Inflammatory macrophage (primary cell): ENCODE measurements around the gene BCL2L1.
"Not testable (repeated sequence)": the region's sequence is repeated elsewhere in the genome, so short reads cannot be mapped to it uniquely, and the experiment has no call there.

ENCODE experiments used
- DNase-seq, 2 donors: peaks; one replicate each; pipeline ENCODE4 v3.0.0-alpha.2; 2020 to 2022
- total RNA-seq, 18 experiments: gene quantifications; one replicate each; lab custom pipeline; 2026; ENCODE audit warnings: mixed read lengths in 6 of 18, inconsistent platforms in 2 of 18; lab: John Stamatoyannopoulos, UW

BCL2L1 gene
- total RNA-seq, result 68.5 to 336 (median 135) reads per million in 18 experiments

- DNase-seq, result peak; percentile 91 to 94
Observed at GRCh38 chr20:31722257-31723068, at the start of gene BCL2L1. BCL2L1 (minus strand) TSS chr20:31722868; CDS start chr20:31722218, 650 bp downstream.

GRCh38 chr20:31770243-31770642 is 47.6 kb upstream of the BCL2L1 start:
- no peak for DNase-seq

GRCh38 chr20:31769681-31770080 is 47.0 kb upstream of the BCL2L1 start:
- no peak for DNase-seq

GRCh38 chr20:31767805-31768204 is 45.1 kb upstream of the BCL2L1 start:
- DNase-seq, result no peak

DNA sequence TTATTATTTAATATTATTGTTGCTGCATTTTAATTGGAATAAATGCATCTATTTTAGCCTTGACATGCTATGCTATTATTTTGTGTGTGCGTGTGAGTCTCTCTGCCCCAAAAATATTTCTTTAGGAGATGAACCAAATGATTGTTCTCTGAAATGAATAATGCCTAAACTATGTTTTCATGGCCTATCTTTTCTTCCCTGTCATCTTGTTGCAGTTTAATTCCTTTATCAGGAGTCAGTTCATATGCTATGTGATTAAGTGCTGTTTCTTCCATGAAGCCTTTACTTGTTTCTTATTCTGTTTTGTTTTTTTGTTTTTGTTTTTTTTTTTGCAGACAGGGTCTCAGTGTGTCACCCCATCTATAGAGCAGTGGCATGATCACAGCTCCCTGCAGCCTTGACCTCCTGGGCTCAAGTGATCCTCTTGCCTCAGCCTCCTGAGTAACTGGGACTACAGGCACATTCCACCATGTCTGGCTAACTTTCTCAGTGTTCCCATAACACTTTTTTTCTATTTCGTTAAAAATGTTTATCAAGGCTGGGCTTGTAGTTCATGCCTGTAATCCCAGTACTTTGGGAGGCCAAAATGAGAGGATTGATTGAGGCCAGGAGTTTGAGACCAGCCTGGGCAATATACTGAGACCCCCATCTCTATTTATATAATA is 42.1 kb upstream of the BCL2L1 start:
- DNase-seq, result no peak

GRCh38 chr20:31760519-31761240 is 38.0 kb upstream of the BCL2L1 start:
- DNase-seq, result no peak

DNA sequence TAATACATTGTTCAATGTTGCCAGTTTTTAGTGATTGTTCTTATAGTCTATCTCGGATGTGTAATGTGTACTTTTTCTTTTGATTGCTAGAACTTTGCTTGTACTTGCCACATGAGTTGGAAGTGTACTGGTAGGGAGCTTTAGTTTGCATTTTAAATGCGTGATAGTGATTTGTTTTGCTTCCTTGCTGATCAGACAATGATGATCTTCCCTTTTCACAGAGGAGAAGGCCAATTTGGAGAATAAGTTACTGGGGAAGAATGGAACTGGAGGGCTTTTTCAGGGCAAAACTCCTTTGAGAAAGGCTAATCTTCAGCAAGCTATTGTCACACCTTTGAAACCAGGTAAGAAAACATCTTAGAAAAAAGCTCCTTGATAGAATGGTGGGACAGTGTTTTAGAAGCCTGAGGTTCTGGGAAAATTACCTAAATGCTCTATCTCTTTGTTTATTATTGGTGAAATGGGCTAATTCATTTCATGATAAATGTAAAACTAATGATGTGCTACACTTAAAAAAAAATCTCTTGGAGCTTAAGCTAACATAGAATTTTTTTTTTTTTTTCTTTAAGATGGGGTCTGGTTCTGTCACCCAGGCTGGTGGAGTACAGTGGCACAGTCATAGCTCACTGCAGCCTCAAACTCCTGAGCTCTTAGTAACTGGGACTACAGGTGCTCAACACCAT is 37.3 kb upstream of the BCL2L1 start:
- DNase-seq, result no peak

DNA sequence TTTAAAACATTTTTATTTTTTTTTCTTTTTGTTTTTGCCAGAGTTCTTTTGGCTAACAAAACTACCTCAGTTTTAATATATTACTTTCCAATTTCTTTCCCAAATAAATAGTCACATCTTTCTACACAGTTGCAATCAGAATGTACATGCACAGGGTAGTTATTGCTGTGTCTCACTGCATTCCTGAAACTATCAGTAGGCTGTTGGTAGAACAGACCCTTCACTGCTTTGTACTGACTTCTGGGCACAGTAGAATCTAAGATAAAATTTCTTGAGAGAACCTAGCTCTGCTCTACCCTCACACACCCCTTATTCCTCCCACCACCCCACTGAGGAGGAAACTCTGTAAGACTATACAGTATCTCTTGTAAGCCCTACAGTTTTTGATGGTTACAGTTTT is 36.3 kb upstream of the BCL2L1 start:
- DNase-seq, result no peak

DNA sequence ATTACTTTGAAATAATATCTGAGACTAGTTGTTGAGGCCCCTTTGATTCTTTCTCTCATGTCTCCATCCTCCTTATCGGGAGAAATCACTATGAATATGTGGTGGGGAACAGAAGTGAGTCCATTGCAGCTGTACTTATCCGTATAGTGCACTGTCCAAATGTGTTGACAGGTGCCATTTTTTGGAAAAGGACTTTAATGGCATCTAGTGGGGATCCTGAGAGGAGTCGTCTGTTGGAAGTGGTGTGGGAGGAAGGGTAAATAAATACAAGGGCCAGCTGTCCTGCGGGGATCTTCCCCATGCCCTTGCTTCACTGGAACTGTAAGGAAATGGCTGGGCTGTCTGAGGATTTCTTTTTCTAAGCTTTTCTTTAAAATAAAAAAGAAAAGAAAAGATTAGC is 35.9 kb upstream of the BCL2L1 start:
- DNase-seq, result no peak

- no peak for DNase-seq
Observed at GRCh38 chr20:31757254-31757653, 34.6 kb upstream of the BCL2L1 start.

DNA sequence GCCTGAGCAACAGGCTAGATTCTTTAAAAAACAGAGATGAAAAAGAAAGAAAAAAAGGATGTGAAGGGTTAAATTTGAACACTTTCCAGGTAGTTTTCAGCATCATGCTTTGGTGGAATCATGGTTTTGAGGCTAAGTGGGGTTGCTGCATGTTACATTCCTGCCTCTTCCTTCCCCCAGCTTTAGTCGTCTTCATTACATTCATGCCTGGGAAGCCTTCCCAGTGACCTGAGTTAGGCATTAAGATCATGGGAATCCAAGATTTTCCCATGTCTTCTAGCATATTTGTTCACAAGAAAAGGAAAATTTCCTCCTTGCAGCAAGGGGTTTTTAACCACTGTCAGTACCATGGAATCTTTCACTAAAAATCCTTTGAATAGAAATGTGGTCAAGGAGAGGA is 28.5 kb upstream of the BCL2L1 start:
- DNase-seq, result no peak

DNA sequence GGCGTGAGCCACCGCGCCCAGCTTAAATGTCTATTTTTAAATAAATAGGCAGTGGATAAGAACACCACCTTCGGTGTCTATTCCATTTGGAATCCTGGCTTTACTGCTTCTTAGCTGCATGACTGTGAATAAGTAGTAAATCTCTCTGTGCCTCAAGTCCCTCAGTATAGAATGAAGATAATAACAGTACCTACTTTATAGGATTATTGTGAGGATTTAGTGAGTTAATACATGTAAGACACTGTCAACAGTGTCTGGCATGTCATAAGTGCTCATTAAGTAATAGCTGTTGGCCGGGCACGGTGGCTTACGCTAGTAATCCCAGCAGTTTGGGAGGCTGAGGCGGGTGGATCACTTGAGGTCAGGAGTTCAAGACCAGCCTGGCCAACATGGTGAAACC is 26.6 kb upstream of the BCL2L1 start:
- DNase-seq, result no peak

GRCh38 chr20:31747640-31748039 is 25.0 kb upstream of the BCL2L1 start:
- DNase-seq, result no peak

DNA sequence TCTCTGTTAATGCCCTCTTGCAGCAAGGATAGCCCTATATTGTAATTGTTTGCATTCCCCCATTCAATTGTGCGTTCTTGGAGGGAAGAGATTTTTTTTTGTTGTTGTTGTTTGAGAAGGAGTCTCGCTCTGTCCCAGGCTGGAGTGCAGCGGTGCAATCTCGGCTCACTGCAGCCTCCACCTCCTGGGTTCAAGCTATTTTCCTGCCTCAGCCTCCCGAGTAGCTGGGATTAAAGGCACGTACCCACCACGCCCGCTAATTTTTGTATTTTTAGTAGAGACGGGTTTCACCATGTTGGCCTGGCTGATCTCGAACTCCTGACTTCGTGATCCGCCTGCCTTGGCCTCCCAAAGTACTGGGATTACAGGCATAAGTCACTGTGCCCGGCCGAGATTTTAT is 24.4 kb upstream of the BCL2L1 start:
- not testable (repeated sequence) for DNase-seq

GRCh38 chr20:31746068-31746878 is 23.6 kb upstream of the BCL2L1 start:
- no peak for DNase-seq

DNA sequence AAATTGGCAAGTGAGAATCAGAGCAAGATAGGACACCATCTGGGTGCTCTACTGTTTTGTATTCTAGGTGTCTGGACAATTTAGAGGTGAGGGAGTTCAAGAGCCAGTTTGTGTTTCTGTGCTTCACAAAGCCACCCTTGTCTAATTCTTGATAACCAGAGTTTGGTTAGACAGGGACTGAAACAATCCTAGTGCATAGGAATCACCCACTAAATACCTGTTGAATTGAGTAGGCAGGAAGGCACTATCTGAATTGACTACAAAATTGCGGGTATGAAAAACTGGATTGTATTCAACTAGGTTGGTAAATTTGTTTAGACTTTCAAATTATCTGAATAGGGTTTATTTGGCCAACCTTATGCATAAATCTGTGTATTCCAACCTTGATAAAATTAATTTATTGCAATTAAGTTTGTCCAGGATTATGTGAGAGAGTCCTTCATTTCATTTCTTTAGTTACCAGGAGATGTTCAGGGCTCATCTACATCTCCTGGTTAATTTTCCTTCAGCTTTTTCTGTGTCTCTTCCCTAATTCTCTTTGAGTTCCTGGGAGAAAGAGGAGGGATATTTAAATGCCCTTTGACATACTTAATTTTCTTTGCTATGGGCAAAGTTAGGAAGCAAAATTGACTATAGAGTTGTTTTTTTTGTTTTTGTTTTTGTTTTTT is 18.1 kb upstream of the BCL2L1 start:
- DNase-seq, result no peak

- no peak for DNase-seq
Observed at GRCh38 chr20:31740208-31740607, 17.5 kb upstream of the BCL2L1 start.

- no peak for DNase-seq
Observed at GRCh38 chr20:31739550-31739977, 16.9 kb upstream of the BCL2L1 start.

DNA sequence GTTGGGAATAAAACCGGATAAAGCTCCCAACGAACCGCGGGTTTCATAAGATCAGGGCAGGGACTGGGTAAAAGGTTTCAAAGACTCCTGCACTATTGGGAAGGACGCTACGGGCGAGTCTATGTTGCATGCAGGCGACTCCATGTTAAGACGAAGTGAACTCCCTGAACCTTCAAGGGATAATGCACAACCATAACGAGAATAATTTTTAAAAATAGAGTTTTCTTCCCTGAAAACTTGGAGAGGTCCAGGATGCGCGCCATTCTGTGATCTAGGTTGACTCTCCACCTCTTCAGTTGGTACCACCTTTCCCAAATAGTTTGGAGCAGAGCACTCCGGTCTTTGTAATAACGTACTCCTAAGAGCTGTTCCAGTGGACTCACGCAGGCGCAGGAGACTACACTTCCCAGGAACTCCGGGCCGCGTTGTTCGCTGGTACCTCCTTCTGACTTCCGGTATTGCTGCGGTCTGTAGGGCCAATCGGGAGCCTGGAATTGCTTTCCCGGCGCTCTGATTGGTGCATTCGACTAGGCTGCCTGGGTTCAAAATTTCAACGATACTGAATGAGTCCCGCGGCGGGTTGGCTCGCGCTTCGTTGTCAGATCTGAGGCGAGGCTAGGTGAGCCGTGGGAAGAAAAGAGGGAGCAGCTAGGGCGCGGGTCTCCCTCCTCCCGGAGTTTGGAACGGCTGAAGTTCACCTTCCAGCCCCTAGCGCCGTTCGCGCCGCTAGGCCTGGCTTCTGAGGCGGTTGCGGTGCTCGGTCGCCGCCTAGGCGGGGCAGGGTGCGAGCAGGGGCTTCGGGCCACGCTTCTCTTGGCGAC is 16.3 kb upstream of the BCL2L1 start, which contains the start of gene TPX2:
Gene TPX2, plus strand, starts transcription at position 562 of the 821 bp plus-strand sequence. CDS start 18,187 bp downstream, outside the sequence.
- peak; percentile 95 to 96 for DNase-seq

DNA sequence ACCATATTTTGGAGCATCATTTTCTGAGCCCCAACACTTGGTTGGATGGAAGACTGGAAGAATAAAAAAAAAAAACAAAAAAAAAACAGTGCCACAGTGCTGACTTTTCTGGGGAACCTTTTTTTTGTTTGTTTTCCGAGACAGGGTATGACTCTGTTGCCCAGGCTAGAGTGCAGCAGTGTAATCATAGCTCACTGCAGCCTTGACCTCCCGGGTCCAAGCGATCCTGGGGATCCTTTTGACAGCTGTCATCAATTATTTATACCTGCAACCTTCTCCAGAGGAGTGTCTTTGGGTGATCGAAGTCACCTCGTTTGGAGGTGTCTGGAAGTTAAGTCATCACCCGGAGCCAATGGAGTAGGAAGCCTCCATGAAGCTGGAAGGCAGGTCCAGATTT is 8.7 kb upstream of the BCL2L1 start:
- DNase-seq, result no peak
